ENCODE results near the gene C2CD2. TPM values are rescaled to one million over a fixed set of nuclear protein-coding genes. Genes with fewer than 3 reads are reported as not detected.

C2CD2 gene
- total and polyA plus RNA-seq, 10 of the 15 experiments (the other 5 are each of a cell fraction or from before 2014, with no cell fraction given): 2.2 to 30.9 (median 9.9) TPM

- peaks cover 4% of the 10 kb centered on the region for H3K4me1 ChIP-seq (ENCODE audit: control insufficient read depth, insufficient read depth, low read length)
- H2AFZ ChIP-seq (ENCODE audit: control insufficient read depth, low read depth, low read length): no peak overlapping the region
- no peak overlapping the region for H3K4me3 ChIP-seq
- H4K20me1 ChIP-seq (ENCODE audit: control insufficient read depth, insufficient read depth): no peaks in the 10 kb centered on the region
- no peak for DNase-seq (ENCODE audit: low read depth, low spot score)
- CTCF ChIA-PET: no interaction called here
- H3K27me3 ChIP-seq (replicated peaks in 1 of 2; ENCODE audit: control insufficient read depth in 2 of 2, insufficient read depth in 2 of 2, low read length in 1 of 2): no peaks in the 10 kb centered on the region
- H3K9ac ChIP-seq (ENCODE audit: control insufficient read depth, insufficient read depth, low read length): no peak overlapping the region
- BruUV-seq (replicated peaks): no TSS peak
- TF ChIP-seq HDAC6 (IDR thresholded peaks at IDR 0.05; ENCODE audit: unreplicated experiment): no peak
- TF ChIP-seq ZNF274 (IDR thresholded peaks at IDR 0.05; ENCODE audit: insufficient read depth, insufficient read length): no peak
- no peak for TF ChIP-seq BCL11A (IDR thresholded peaks at IDR 0.05; ENCODE audit: low read depth, low read length)
- no peak for TF ChIP-seq RB1 (IDR thresholded peaks at IDR 0.05; ENCODE audit: borderline replicate concordance)
- no peak for TF ChIP-seq STAT3 (IDR thresholded peaks at IDR 0.05; ENCODE audit: low read depth, low read length)
- no peak for TF ChIP-seq USF2 (IDR thresholded peaks at IDR 0.05; ENCODE audit: borderline replicate concordance, low read depth, low read length)
- TF ChIP-seq LARP7 (IDR thresholded peaks at IDR 0.05): no peak
- TF ChIP-seq CBX3 (IDR thresholded peaks at IDR 0.05; ENCODE audit: borderline replicate concordance, low read depth): no peak
- TF ChIP-seq NKRF (conservative IDR thresholded peaks at IDR 0.05): no peak
- TF ChIP-seq MTA2 (IDR thresholded peaks at IDR 0.05; ENCODE audit: low read depth): no peak
- no peak for TF ChIP-seq ZNF687 (IDR thresholded peaks at IDR 0.05)
- TF ChIP-seq YBX1 (IDR thresholded peaks at IDR 0.05): no peak
- no peak for TF ChIP-seq PML (IDR thresholded peaks at IDR 0.05; ENCODE audit: low read length)
- TF ChIP-seq MEF2A (IDR thresholded peaks at IDR 0.05; ENCODE audit: insufficient read depth, low read depth, low read length): no peak
- no peak for TF ChIP-seq ZZZ3 (IDR thresholded peaks at IDR 0.05; ENCODE audit: control insufficient read depth, insufficient read length, low read depth)
- TF ChIP-seq NRF1 (conservative IDR thresholded peaks at IDR 0.05; ENCODE audit: low read depth, low read length): no peak
- TF ChIP-seq TCF7 (IDR thresholded peaks at IDR 0.05; ENCODE audit: borderline replicate concordance): no peak
- no peak for TF ChIP-seq CREB1 (IDR thresholded peaks at IDR 0.05; ENCODE audit: low read depth)
- no peak for TF ChIP-seq IKZF2 (IDR thresholded peaks at IDR 0.05)
- no peak for FAIRE-seq
- in situ Hi-C loops (cut with MboI): no loop called here
- H3K4me2 ChIP-seq (ENCODE audit: control insufficient read depth, insufficient read depth): no peak overlapping the region
- H3K36me3 ChIP-seq (ENCODE audit: control insufficient read depth in 2 of 2, insufficient read depth in 2 of 2, low read length in 1 of 2): peaks cover 9 to 34% of the 10 kb centered on the region in 2 experiments
- WGBS (ENCODE audit: insufficient coverage, insufficient replicate concordance, low lambda C conversion rate, missing lambda C conversion rate): 95% methylated on average over 7 of the region's 7 CpGs
- H3K27ac ChIP-seq (ENCODE audit: control insufficient read depth, insufficient read depth): no peak overlapping the region
- H3K79me2 ChIP-seq (ENCODE audit: control insufficient read depth, insufficient read depth, low read length): no peaks in the 10 kb centered on the region
- POLR2A ChIA-PET: no interaction called here
- intact Hi-C loops (cut with micrococcal nuclease; ENCODE audit: unreplicated experiment): no loop called here
- SMC1A ChIA-PET (ENCODE audit: uncharacterized antibody, unreplicated experiment): interaction anchor here (0.5 to 1.0 kb wide), 3 partner anchors 9 to 894 kb away, joined by 3 to 5 read pairs (median 3); no protein-coding TSS in a partner anchor
- RAD21 ChIA-PET (ENCODE audit: unreplicated experiment): interaction anchor here (0.6 kb wide), 1 partner anchor 76 kb away, joined by 3 read pairs; no protein-coding TSS in a partner anchor
- H3K9me3 ChIP-seq (replicated peaks; ENCODE audit: control insufficient read depth, insufficient read depth, low read length): no peaks in the 10 kb centered on the region
- ATAC-seq: no peak
Observed at GRCh38 chr21:41846536-41846935, 107.3 kb downstream of the C2CD2 start.

Data from GM12878 (cell line).